ENCODE data around the gene FAM120C.

Gene FAM120C

GRCh38 chrX:54178100-54178940 lies 4.7 kb downstream of the FAM120C start:
- no peak for TF ChIP-seq CTCF (IDR thresholded peaks at IDR 0.05; ENCODE audit: extremely low read depth, missing control alignments)
- no peak for DNase-seq (ENCODE audit: low spot score)

- no peak for TF ChIP-seq CTCF (IDR thresholded peaks at IDR 0.05; ENCODE audit: extremely low read depth, missing control alignments)
- DNase-seq (ENCODE audit: low spot score): no peak
Measured at GRCh38 chrX:54177306-54177705, 5.7 kb downstream of the FAM120C start.

GRCh38 chrX:54173791-54174190 lies 9.3 kb downstream of the FAM120C start:
- no peak for DNase-seq (ENCODE audit: low spot score)
- no peak for TF ChIP-seq CTCF (IDR thresholded peaks at IDR 0.05; ENCODE audit: extremely low read depth, missing control alignments)

GRCh38 chrX:54172455-54172854 lies 10.6 kb downstream of the FAM120C start:
- TF ChIP-seq CTCF (IDR thresholded peaks at IDR 0.05; ENCODE audit: extremely low read depth, missing control alignments): no peak

GRCh38 chrX:54171527-54172250 lies 11.4 kb downstream of the FAM120C start:
- no peak for TF ChIP-seq CTCF (IDR thresholded peaks at IDR 0.05; ENCODE audit: extremely low read depth, missing control alignments)

More at GRCh38 chrX:54172455-54172854, 10.6 kb downstream of the FAM120C start:
- DNase-seq (ENCODE audit: low spot score): no peak

GRCh38 chrX:54171091-54171490 lies 12.0 kb downstream of the FAM120C start:
- no peak for TF ChIP-seq CTCF (IDR thresholded peaks at IDR 0.05; ENCODE audit: extremely low read depth, missing control alignments)
- no peak for DNase-seq (ENCODE audit: low spot score)

More at GRCh38 chrX:54171527-54172250, 11.4 kb downstream of the FAM120C start:
- no peak for DNase-seq (ENCODE audit: low spot score)

- TF ChIP-seq CTCF (IDR thresholded peaks at IDR 0.05; ENCODE audit: extremely low read depth, missing control alignments): no peak
- DNase-seq (ENCODE audit: low spot score): no peak
Measured at GRCh38 chrX:54166915-54167314, 16.1 kb downstream of the FAM120C start.
